K562 (cell line): ENCODE data around the gene MED13L. TPM values are rescaled to one million over a fixed set of nuclear protein-coding genes. Genes with fewer than 3 reads are reported as not detected.

ENCODE experiments used
- ATAC-seq: fragments of 200-7000 bp; cut with Tn5 transposase; 3 replicates; pipeline ENCODE4 v1.9.1; 2020; ENCODE audit warnings: moderate library complexity
- BruUV-seq: library from RNA; stranded (reverse); fragments of 400-500 nt; replicated peaks from 2 replicates; lab custom pipeline; 2021; lab: Mats Ljungman, UMichigan
- CTCF ChIA-PET: fragments of 300-600 bp; formaldehyde crosslinking; extraction: SDS; loops from one replicate; lab custom pipeline; 2021; ENCODE audit warnings: low intra/inter-chr PET ratio; lab: Yijun Ruan, JAX
- POLR2A ChIA-PET: fragments of 300-600, 350-650 bp; sonication (Branson Sonifier 250); formaldehyde crosslinking; extraction: SDS; loops from one replicate; lab custom pipeline; 2021; ENCODE audit warnings: antibody characterized with exemption, inconsistent platforms; lab: Yijun Ruan, JAX
- DNase-seq, 4 experiments: peaks; one replicate each; pipeline versions ENCODE4 v3.0.0 to v3.0.0-alpha.2; 2011 to 2018; ENCODE audit warnings: low spot score in 3 of 4, mixed read lengths in 3 of 4; ENCODE audit errors: extremely low read depth in 1 of 4
- FAIRE-seq: peaks from 2 replicates; lab custom pipeline; 2011; peaks lifted over from hg19 to GRCh38; lab: Jason Lieb, UNC
- H2AFZ ChIP-seq: 2 replicates; pipeline ENCODE4 v1.6.0; 2011; ENCODE audit warnings: low read depth, low read length, control low read depth, inconsistent platforms
- H3K27ac ChIP-seq: fragments of 200-600 bp; 3 replicates; pipeline ENCODE4 v1.8.0; 2011; ENCODE audit warnings: low read depth, mild to moderate bottlenecking, control low read depth, inconsistent platforms, low read length, moderate library complexity, mixed read lengths; ENCODE audit errors: extremely low read depth
- H3K27me3 ChIP-seq, 2 experiments: fragments of 300-600 bp in 1 of 2; 2 replicates in 1 of 2; 3 replicates in 1 of 2; pipeline versions ENCODE4 v1.6.0 to v1.8.0; 2011; ENCODE audit warnings: inconsistent platforms in 2 of 2, low read length in 2 of 2, mild to moderate bottlenecking in 1 of 2, mixed read lengths in 1 of 2, moderate library complexity in 1 of 2; ENCODE audit not compliant: control insufficient read depth in 2 of 2, insufficient read depth in 2 of 2
- H3K36me3 ChIP-seq: fragments of 300-600 bp; 3 replicates; pipeline ENCODE4 v1.8.0; 2011; ENCODE audit warnings: mild to moderate bottlenecking, low read length, inconsistent platforms; ENCODE audit not compliant: control insufficient read depth, insufficient read depth
- H3K4me1 ChIP-seq, 2 experiments: fragments of 200-600 bp in 1 of 2; replicated peaks in 1 of 2; 2 replicates in 1 of 2; 3 replicates in 1 of 2; pipeline versions ENCODE4 v1.5.1 to v1.8.0; 2011; ENCODE audit warnings: inconsistent platforms in 2 of 2, low read length in 2 of 2, mild to moderate bottlenecking in 1 of 2, mixed read lengths in 1 of 2, moderate library complexity in 1 of 2; ENCODE audit not compliant: control insufficient read depth in 2 of 2, insufficient read depth in 2 of 2
- H3K4me2 ChIP-seq: 2 replicates; pipeline ENCODE4 v1.6.1; 2011; ENCODE audit warnings: low read length, control low read depth, inconsistent platforms, mixed read lengths; ENCODE audit not compliant: insufficient read depth
- H3K4me3 ChIP-seq: fragments of 200-600 bp; sonication (generic), shearing (Covaris generic); 2 replicates; pipeline ENCODE4 v1.5.1; 2016; ENCODE audit warnings: control low read depth, inconsistent platforms
- H3K79me2 ChIP-seq: fragments of 200-600 bp; 3 replicates; pipeline ENCODE4 v1.8.0; 2011; ENCODE audit warnings: low read length, inconsistent platforms; ENCODE audit not compliant: control insufficient read depth, insufficient read depth
- H3K9ac ChIP-seq, 2 experiments: 2 replicates each; pipeline versions ENCODE4 v1.6.0 to v1.6.1; 2011; ENCODE audit warnings: low read depth in 2 of 2, low read length in 2 of 2, control low read depth in 1 of 2, inconsistent platforms in 1 of 2, mild to moderate bottlenecking in 1 of 2, mixed read lengths in 1 of 2; ENCODE audit not compliant: insufficient read depth in 1 of 2
- H3K9me1 ChIP-seq: one replicate; pipeline ENCODE4 v1.6.0; 2011; ENCODE audit warnings: inconsistent platforms, mild to moderate bottlenecking, low read length, moderate library complexity; ENCODE audit not compliant: control insufficient read depth, insufficient read depth
- H3K9me3 ChIP-seq: replicated peaks from 2 replicates; pipeline ENCODE4 v1.5.1; 2011; ENCODE audit warnings: low read depth, low read length, inconsistent platforms; ENCODE audit not compliant: control insufficient read depth, insufficient read depth
- H4K20me1 ChIP-seq: replicated peaks from 2 replicates; pipeline ENCODE4 v1.6.1; 2011; ENCODE audit warnings: low read length, inconsistent platforms, mixed read lengths; ENCODE audit not compliant: control insufficient read depth, insufficient read depth
- ARID2 ChIP-seq: fragments of 450-650 bp; IDR thresholded peaks from 2 replicates; pipeline ENCODE4 v1.6.1; 2017; ENCODE audit warnings: antibody characterized with exemption, mild to moderate bottlenecking
- CSDE1 ChIP-seq, 2 experiments: fragments of 450-650 bp; IDR thresholded peaks; 2 replicates each; pipeline ENCODE4 v1.6.1; 2016; ENCODE audit warnings: mild to moderate bottlenecking in 1 of 2
- FOXP1 ChIP-seq: sonication (generic); formaldehyde crosslinking; IDR thresholded peaks from 2 replicates; pipeline ENCODE4 v1.8.0; 2022; ENCODE audit warnings: mild to moderate bottlenecking, missing genetic modification reagents
- HLTF ChIP-seq: fragments of 450-650 bp; IDR thresholded peaks from 2 replicates; pipeline ENCODE4 v1.6.1; 2016
- L3MBTL2 ChIP-seq: fragments of 450-650 bp; IDR thresholded peaks from 2 replicates; pipeline ENCODE4 v1.6.1; 2016; ENCODE audit warnings: mild to moderate bottlenecking, moderate library complexity
- NEUROD1 ChIP-seq: fragments of 150-350 bp; IDR thresholded peaks from 2 replicates; pipeline ENCODE4 v1.6.1; 2014; ENCODE audit warnings: borderline replicate concordance, low read length, low read depth; ENCODE audit not compliant: partially characterized antibody
- PPARD ChIP-seq: fragments of 250-450 bp; sonication (Bioruptor Pico); IDR thresholded peaks from 2 replicates; pipeline ENCODE4 v1.8.0; 2022; ENCODE audit warnings: inconsistent platforms, mild to moderate bottlenecking, moderate library complexity
- PTTG1 ChIP-seq: fragments of 450-650 bp; IDR thresholded peaks from 2 replicates; pipeline ENCODE4 v1.6.1; 2016; ENCODE audit warnings: low read depth, mild to moderate bottlenecking, missing genetic modification characterization, missing compliant biosample characterization
- SMAD3 ChIP-seq: fragments of 450-650 bp; formaldehyde crosslinking; conservative IDR thresholded peaks from 2 replicates; pipeline ENCODE4 v1.4.0; 2020; ENCODE audit warnings: mild to moderate bottlenecking
- SMARCA5 ChIP-seq: fragments of 450-650 bp; IDR thresholded peaks from 2 replicates; pipeline ENCODE4 v1.6.1; 2016
- TEAD4 ChIP-seq, 2 experiments: sonication (generic) in 1 of 2; formaldehyde crosslinking in 1 of 2; IDR thresholded peaks; 2 replicates each; pipeline versions ENCODE4 v1.6.1 to v1.8.0; 2012 to 2022; ENCODE audit warnings: borderline replicate concordance in 1 of 2, inconsistent platforms in 1 of 2, low read length in 1 of 2, mild to moderate bottlenecking in 1 of 2, missing genetic modification reagents in 1 of 2
- ZNF217 ChIP-seq: sonication (generic); formaldehyde crosslinking; IDR thresholded peaks from 2 replicates; pipeline ENCODE4 v1.8.0; 2022; ENCODE audit warnings: mild to moderate bottlenecking, missing genetic modification reagents
- WGBS: fragments of 100-300 bp; shearing (Covaris generic); methylation state at CpG from one replicate; pipeline ENCODE4 v1.1.6; 2016; ENCODE audit warnings: low coverage, mixed read lengths; ENCODE audit not compliant: insufficient coverage; ENCODE audit errors: missing lambda C conversion rate; 5-methylcytosine and 5-hydroxymethylcytosine counted together
- in situ Hi-C: fragments of 300-500 bp; cut with MboI; formaldehyde crosslinking; loops from 4 replicates; pipeline ENCODE4 v1.15.0; 2018; ENCODE audit warnings: inconsistent platforms, mixed read lengths
- intact Hi-C: fragments of 100-400 bp; cut with micrococcal nuclease; formaldehyde crosslinking; loops from 2 replicates; pipeline ENCODE4 v1.14.2; 2022
- polyA plus RNA-seq, 8 experiments: library from polyadenylated mRNA; depleted of rRNA in 4 of 8; stranded (reverse) in 5 of 8; unstranded in 3 of 8; fragments of >200 nt; fragmentation: Nextera tagmentation in 2 of 8; fragmentation: Illumina TruSeq in 1 of 8; extraction: Ambion mirVana in 2 of 8; extraction: Trizol in 1 of 8; gene quantifications; 2 replicates each; pipeline versions ENCODE4 v1.2.1 to v1.2.3, GENCODE V29; 2011 to 2014; ENCODE audit warnings: inconsistent platforms in 1 of 8, missing spikeins in 1 of 8
- total RNA-seq, 7 experiments: library from RNA; depleted of rRNA in 6 of 7; stranded (reverse); fragments of >200 nt in 6 of 7; fragmentation: Illumina TruSeq in 2 of 7; extraction: Trizol in 2 of 7; gene quantifications; 2 replicates each; pipeline versions ENCODE4 v1.2.1 to v1.2.3, GENCODE V29; 2011 to 2021; ENCODE audit warnings: low replicate concordance in 1 of 7
- TF ChIP-seq, protein P1 (sequence below): sonication (generic); formaldehyde crosslinking; IDR thresholded peaks from 2 replicates; pipeline ENCODE4 v1.8.0; 2022; ENCODE audit warnings: mild to moderate bottlenecking, low read depth, missing genetic modification reagents
- TF ChIP-seq, protein P2 (sequence below): fragments of 250-450 bp; sonication (Bioruptor Pico); IDR thresholded peaks from 2 replicates; pipeline ENCODE4 v1.8.0; 2021; ENCODE audit warnings: moderate library complexity, mild to moderate bottlenecking, inconsistent platforms

The MED13L gene
- total and polyA plus RNA-seq, 9 of the 15 experiments (the other 6 are each of a cell fraction or from before 2014, with no cell fraction given): 13.4 to 90.3 (median 36.9) TPM

GRCh38 chr12:116210762-116211161 lies 66.7 kb downstream of the MED13L start:
- in situ Hi-C loops: no loop called here
- DNase-seq: no peak
- H3K9ac ChIP-seq: no peak overlapping the region
- no peaks in the 10 kb centered on the region for H3K36me3 ChIP-seq
- H3K4me3 ChIP-seq: no peak overlapping the region
- peaks cover 15% of the 10 kb centered on the region for H4K20me1 ChIP-seq
- no peak for ATAC-seq
- H3K27ac ChIP-seq: no peak overlapping the region
- H3K4me1 ChIP-seq: peaks cover 0 to 17% of the 10 kb centered on the region in 2 experiments; a peak in 3 of 5 replicates
- CTCF ChIA-PET: no interaction called here
- H3K9me3 ChIP-seq: no peaks in the 10 kb centered on the region
- intact Hi-C loops: no loop called here
- no peak overlapping the region for H2AFZ ChIP-seq
- 69% methylated on average over 3 of the region's 4 CpGs for WGBS
- TF ChIP-seq HLTF: no peak
- POLR2A ChIA-PET: interaction anchor here (1.4 to 1.5 kb wide), 2 partner anchors 9 to 14 kb away, joined by 5 read pairs; no protein-coding TSS in a partner anchor
- BruUV-seq: no TSS peak
- H3K4me2 ChIP-seq: no peak overlapping the region
- H3K79me2 ChIP-seq: peaks cover 96% of the 10 kb centered on the region
- H3K9me1 ChIP-seq: peaks cover 2% of the 10 kb centered on the region
- no peaks in the 10 kb centered on the region for H3K27me3 ChIP-seq
- FAIRE-seq: no peak

DNA sequence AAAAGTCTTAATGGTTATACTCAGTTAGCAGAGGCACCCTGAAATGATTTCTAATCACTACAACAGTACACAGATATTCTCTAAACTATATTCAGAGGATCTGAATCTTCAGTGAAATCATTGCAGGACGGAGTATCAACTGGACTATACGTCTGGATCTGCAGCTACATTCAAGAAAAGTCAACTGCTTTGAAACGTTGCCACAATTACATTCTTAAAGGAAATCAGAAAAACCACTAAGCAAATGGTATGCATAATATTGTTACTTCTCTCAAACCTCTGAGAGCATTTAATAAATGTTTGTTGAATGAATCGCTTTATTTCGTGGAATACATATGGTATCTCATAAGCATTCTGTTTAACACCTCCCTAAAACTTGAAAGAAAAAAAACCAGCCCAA lies 67.4 kb downstream of the MED13L start:
- ChIA-PET CTCF (no interaction called here), POLR2A (interaction anchor here (1.4 to 1.5 kb wide), 2 partner anchors 8 to 13 kb away, joined by 5 read pairs; no protein-coding TSS in a partner anchor)
- Histone ChIP-seq H3K9me1 (peaks cover 1% of the 10 kb centered on the region), H3K27me3 (no peaks in the 10 kb centered on the region), H4K20me1 (peaks cover 12% of the 10 kb centered on the region), H3K36me3 (no peaks in the 10 kb centered on the region), H3K4me1 (peaks cover 0 to 13% of the 10 kb centered on the region in 2 experiments; a peak in 3 of 5 replicates), H3K9ac (no peak overlapping the region), H3K27ac (no peak overlapping the region), H3K79me2 (peaks cover 96% of the 10 kb centered on the region), H3K4me2 (no peak overlapping the region), H2AFZ (no peak overlapping the region), H3K9me3 (no peaks in the 10 kb centered on the region), H3K4me3 (no peak overlapping the region)
- TF ChIP-seq PPARD (CRISPR knock-in tag): no peak
- no peak for TF ChIP-seq SMARCA5
- TF ChIP-seq SMAD3: no peak
- TF ChIP-seq L3MBTL2: no peak
- no peak for TF ChIP-seq CSDE1 (IDR thresholded peaks at IDR 0.05)
- no peak for TF ChIP-seq ZNF217
- TF ChIP-seq NEUROD1: no peak
- TF ChIP-seq, protein P1, sequence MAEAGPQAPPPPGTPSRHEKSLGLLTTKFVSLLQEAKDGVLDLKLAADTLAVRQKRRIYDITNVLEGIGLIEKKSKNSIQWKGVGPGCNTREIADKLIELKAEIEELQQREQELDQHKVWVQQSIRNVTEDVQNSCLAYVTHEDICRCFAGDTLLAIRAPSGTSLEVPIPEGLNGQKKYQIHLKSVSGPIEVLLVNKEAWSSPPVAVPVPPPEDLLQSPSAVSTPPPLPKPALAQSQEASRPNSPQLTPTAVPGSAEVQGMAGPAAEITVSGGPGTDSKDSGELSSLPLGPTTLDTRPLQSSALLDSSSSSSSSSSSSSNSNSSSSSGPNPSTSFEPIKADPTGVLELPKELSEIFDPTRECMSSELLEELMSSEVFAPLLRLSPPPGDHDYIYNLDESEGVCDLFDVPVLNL: no peak
- no peak for TF ChIP-seq FOXP1 (CRISPR knock-in tag)
- TF ChIP-seq PTTG1: no peak
- no peak for TF ChIP-seq TEAD4 (IDR thresholded peaks at IDR 0.05; ENCODE audit: low read length)
- TF ChIP-seq TEAD4 (CRISPR knock-in tag; IDR thresholded peaks at IDR 0.05; ENCODE audit: borderline replicate concordance): no peak
- no peak for TF ChIP-seq ARID2
- TF ChIP-seq, protein P2, sequence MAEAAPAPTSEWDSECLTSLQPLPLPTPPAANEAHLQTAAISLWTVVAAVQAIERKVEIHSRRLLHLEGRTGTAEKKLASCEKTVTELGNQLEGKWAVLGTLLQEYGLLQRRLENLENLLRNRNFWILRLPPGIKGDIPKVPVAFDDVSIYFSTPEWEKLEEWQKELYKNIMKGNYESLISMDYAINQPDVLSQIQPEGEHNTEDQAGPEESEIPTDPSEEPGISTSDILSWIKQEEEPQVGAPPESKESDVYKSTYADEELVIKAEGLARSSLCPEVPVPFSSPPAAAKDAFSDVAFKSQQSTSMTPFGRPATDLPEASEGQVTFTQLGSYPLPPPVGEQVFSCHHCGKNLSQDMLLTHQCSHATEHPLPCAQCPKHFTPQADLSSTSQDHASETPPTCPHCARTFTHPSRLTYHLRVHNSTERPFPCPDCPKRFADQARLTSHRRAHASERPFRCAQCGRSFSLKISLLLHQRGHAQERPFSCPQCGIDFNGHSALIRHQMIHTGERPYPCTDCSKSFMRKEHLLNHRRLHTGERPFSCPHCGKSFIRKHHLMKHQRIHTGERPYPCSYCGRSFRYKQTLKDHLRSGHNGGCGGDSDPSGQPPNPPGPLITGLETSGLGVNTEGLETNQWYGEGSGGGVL: no peak
- intact Hi-C loops (no loop called here), in situ Hi-C loops (no loop called here)
- no peak for DNase-seq
- ATAC-seq: no peak
- FAIRE-seq: no peak
- no TSS peak for BruUV-seq
- WGBS: 52% methylated on average over 5 of the region's 5 CpGs
